ENCODE measurements around the gene SCP2. TPM values are rescaled to one million over a fixed set of nuclear protein-coding genes. Genes with fewer than 3 reads are reported as not detected.
A peak's percentile ranks its signal among the peaks of the same experiment; 100 is the strongest.
"Not testable (repeated sequence)": the region's sequence is repeated elsewhere in the genome, so short reads cannot be mapped to it uniquely, and the experiment has no call there.

SCP2 gene
- total RNA-seq, 2 experiments from 2014 or later = 78.1 to 81.1 TPM

GRCh38 chr1:52996653-52997052 is 69.6 kb downstream of the SCP2 start:
- Mint-ChIP-seq H3K4me1 (ENCODE audit: low read depth) (no peaks in the 10 kb centered on the region), H3K36me3 (peaks cover 6% of the 10 kb centered on the region), H3K27ac (no peak overlapping the region), H3K9me3 (no peaks in the 10 kb centered on the region), H3K27me3 (no peaks in the 10 kb centered on the region), H3K4me3 (no peak overlapping the region)
- CTCF ChIA-PET = no interaction called here
- DNase-seq = no peak
- POLR2A ChIA-PET = no interaction called here
- intact Hi-C loops (cut with micrococcal nuclease) = no loop called here

- peaks cover 7% of the 10 kb centered on the region for H3K36me3 Mint-ChIP-seq
- H3K27ac Mint-ChIP-seq = no peak overlapping the region
- intact Hi-C loops (cut with micrococcal nuclease) = no loop called here
- DNase-seq = no peak
- no peaks in the 10 kb centered on the region for H3K4me1 Mint-ChIP-seq (ENCODE audit: low read depth)
- no peaks in the 10 kb centered on the region for H3K27me3 Mint-ChIP-seq
- ChIA-PET POLR2A (no interaction called here), CTCF (no interaction called here)
- H3K4me3 Mint-ChIP-seq = no peak overlapping the region
- no peaks in the 10 kb centered on the region for H3K9me3 Mint-ChIP-seq
Observed at GRCh38 chr1:53001128-53001527, 74.1 kb downstream of the SCP2 start.

GRCh38 chr1:53006612-53007011 is 79.5 kb downstream of the SCP2 start:
- H3K4me3 Mint-ChIP-seq; intact Hi-C loops (cut with micrococcal nuclease); H3K27ac Mint-ChIP-seq; POLR2A ChIA-PET; H3K27me3 Mint-ChIP-seq; H3K4me1 Mint-ChIP-seq (ENCODE audit: low read depth); CTCF ChIA-PET; H3K36me3 Mint-ChIP-seq; H3K9me3 Mint-ChIP-seq; DNase-seq: not testable (repeated sequence)

GRCh38 chr1:53010247-53010646 is 83.2 kb downstream of the SCP2 start:
- not testable (repeated sequence) for DNase-seq

GRCh38 chr1:53011175-53011574 is 84.1 kb downstream of the SCP2 start:
- POLR2A ChIA-PET = no interaction called here
- Mint-ChIP-seq H3K4me3 (no peak overlapping the region), H3K27me3 (no peaks in the 10 kb centered on the region), H3K36me3 (peaks cover 1% of the 10 kb centered on the region), H3K4me1 (ENCODE audit: low read depth) (peaks cover 18% of the 10 kb centered on the region), H3K27ac (no peak overlapping the region), H3K9me3 (peaks cover 3% of the 10 kb centered on the region)
- no peak for DNase-seq
- intact Hi-C loops (cut with micrococcal nuclease) = loop anchor here (10.0 kb wide), 1 partner anchor 174 kb away; no protein-coding TSS in a partner anchor
- CTCF ChIA-PET = no interaction called here

More at GRCh38 chr1:53010247-53010646, 83.2 kb downstream of the SCP2 start:
- intact Hi-C loops (cut with micrococcal nuclease) = loop anchor here (10.0 kb wide), 1 partner anchor 175 kb away; no protein-coding TSS in a partner anchor
- CTCF ChIA-PET; H3K4me3 Mint-ChIP-seq; H3K27ac Mint-ChIP-seq; H3K36me3 Mint-ChIP-seq; H3K9me3 Mint-ChIP-seq; POLR2A ChIA-PET; H3K27me3 Mint-ChIP-seq; H3K4me1 Mint-ChIP-seq (ENCODE audit: low read depth): not testable (repeated sequence)

- Mint-ChIP-seq H3K27ac (peak overlapping the region; percentile 77), H3K36me3 (peaks cover 4% of the 10 kb centered on the region), H3K27me3 (no peaks in the 10 kb centered on the region), H3K4me1 (ENCODE audit: low read depth) (peaks cover 27% of the 10 kb centered on the region), H3K4me3 (peak overlapping the region; percentile 72), H3K9me3 (no peaks in the 10 kb centered on the region)
- DNase-seq = peak; percentile 86
- ChIA-PET POLR2A (interaction anchor here (0.5 to 1.1 kb wide), 2 partner anchors 30 to 88 kb away, joined by 3 read pairs; partner anchors contain the start of gene SCP2), CTCF (interaction anchor here (1.7 to 2.2 kb wide), 2 partner anchors 93 to 167 kb away, joined by 7 to 8 read pairs; partner anchors contain the start of gene ECHDC2)
- intact Hi-C loops (cut with micrococcal nuclease) = loop anchor here (1.0 to 10.0 kb wide), 2 partner anchors 170 to 317 kb away; partner anchors contain the start of gene COA7
Observed at GRCh38 chr1:53014791-53015507, 87.9 kb downstream of the SCP2 start.

GRCh38 chr1:53015508-53015860 is 88.4 kb downstream of the SCP2 start:
- POLR2A ChIA-PET = interaction anchor here (1.1 kb wide), 1 partner anchor 88 kb away, joined by 3 read pairs; the partner anchor contains the start of gene SCP2
- H3K27ac Mint-ChIP-seq = no peak overlapping the region
- H3K36me3 Mint-ChIP-seq = peaks cover 4% of the 10 kb centered on the region
- H3K4me1 Mint-ChIP-seq (ENCODE audit: low read depth) = peaks cover 27% of the 10 kb centered on the region
- no peaks in the 10 kb centered on the region for H3K27me3 Mint-ChIP-seq
- DNase-seq = no peak
- intact Hi-C loops (cut with micrococcal nuclease) = loop anchor here (1.0 to 10.0 kb wide), 2 partner anchors 169 to 317 kb away; partner anchors contain the start of gene COA7
- CTCF ChIA-PET = no interaction called here
- no peaks in the 10 kb centered on the region for H3K9me3 Mint-ChIP-seq
- H3K4me3 Mint-ChIP-seq = peak overlapping the region; percentile 72

- peaks cover 4% of the 10 kb centered on the region for H3K36me3 Mint-ChIP-seq
- no peak for DNase-seq
- intact Hi-C loops (cut with micrococcal nuclease) = loop anchor here (10.0 kb wide), 1 partner anchor 168 kb away; no protein-coding TSS in a partner anchor
- ChIA-PET POLR2A (no interaction called here), CTCF (no interaction called here)
- H3K27me3 Mint-ChIP-seq = no peaks in the 10 kb centered on the region
- no peaks in the 10 kb centered on the region for H3K9me3 Mint-ChIP-seq
- H3K4me1 Mint-ChIP-seq (ENCODE audit: low read depth) = peaks cover 27% of the 10 kb centered on the region
- no peak overlapping the region for H3K27ac Mint-ChIP-seq
- H3K4me3 Mint-ChIP-seq = no peak overlapping the region
Observed at GRCh38 chr1:53016705-53017104, 89.6 kb downstream of the SCP2 start.

- ChIA-PET CTCF (interaction anchor here (0.7 kb wide), 1 partner anchor 100 kb away, joined by 3 read pairs; no protein-coding TSS in a partner anchor), POLR2A (no interaction called here)
- H3K9me3 Mint-ChIP-seq = no peaks in the 10 kb centered on the region
- intact Hi-C loops (cut with micrococcal nuclease) = no loop called here
- H3K4me1 Mint-ChIP-seq (ENCODE audit: low read depth) = peaks cover 18% of the 10 kb centered on the region
- H3K36me3 Mint-ChIP-seq = peaks cover 3% of the 10 kb centered on the region
- H3K4me3 Mint-ChIP-seq = no peak overlapping the region
- no peaks in the 10 kb centered on the region for H3K27me3 Mint-ChIP-seq
- no peak for DNase-seq
- H3K27ac Mint-ChIP-seq = no peak overlapping the region
Observed at GRCh38 chr1:53020588-53020987, 93.5 kb downstream of the SCP2 start.

- no peaks in the 10 kb centered on the region for H3K9me3 Mint-ChIP-seq
- H3K27me3 Mint-ChIP-seq = no peaks in the 10 kb centered on the region
- ChIA-PET POLR2A (no interaction called here), CTCF (no interaction called here)
- intact Hi-C loops (cut with micrococcal nuclease) = no loop called here
- H3K36me3 Mint-ChIP-seq = no peaks in the 10 kb centered on the region
- no peak overlapping the region for H3K27ac Mint-ChIP-seq
- no peak overlapping the region for H3K4me3 Mint-ChIP-seq
- peaks cover 5% of the 10 kb centered on the region for H3K4me1 Mint-ChIP-seq (ENCODE audit: low read depth)
- DNase-seq = no peak
Observed at GRCh38 chr1:53022179-53022578, 95.1 kb downstream of the SCP2 start.

GRCh38 chr1:53023546-53023945 is 96.5 kb downstream of the SCP2 start:
- Mint-ChIP-seq H3K9me3 (no peaks in the 10 kb centered on the region), H3K27ac (no peak overlapping the region), H3K36me3 (peaks cover 4% of the 10 kb centered on the region), H3K4me1 (ENCODE audit: low read depth) (peaks cover 3% of the 10 kb centered on the region), H3K27me3 (no peaks in the 10 kb centered on the region), H3K4me3 (no peak overlapping the region)
- POLR2A ChIA-PET = no interaction called here
- CTCF ChIA-PET = no interaction called here
- intact Hi-C loops (cut with micrococcal nuclease) = no loop called here
- no peak for DNase-seq

- DNase-seq = no peak
- intact Hi-C loops (cut with micrococcal nuclease) = no loop called here
- no peak overlapping the region for H3K27ac Mint-ChIP-seq
- peaks cover 3% of the 10 kb centered on the region for H3K4me1 Mint-ChIP-seq (ENCODE audit: low read depth)
- POLR2A ChIA-PET = no interaction called here
- no peaks in the 10 kb centered on the region for H3K9me3 Mint-ChIP-seq
- H3K27me3 Mint-ChIP-seq = no peaks in the 10 kb centered on the region
- CTCF ChIA-PET = no interaction called here
- H3K36me3 Mint-ChIP-seq = peaks cover 4% of the 10 kb centered on the region
- H3K4me3 Mint-ChIP-seq = no peak overlapping the region
Observed at GRCh38 chr1:53024117-53024516, 97.0 kb downstream of the SCP2 start.

All from activated CD4-positive, alpha-beta memory T cell treated with anti-CD3 and anti-CD28 coated beads for 36 hours (primary cell).